ENCODE results near the gene FFAR1. TPM values are rescaled to one million over a fixed set of nuclear protein-coding genes. Genes with fewer than 3 reads are reported as not detected.

FFAR1 gene
- total and polyA plus RNA-seq, 2 of the 8 experiments (the other 6 are each of a cell fraction or from before 2014, with no cell fraction given) = not detected

GRCh38 chr19:35363711-35364425 lies 16.2 kb downstream of the FFAR1 start:
- POLR2A ChIA-PET (ENCODE audit: partially characterized antibody) = interaction anchor here (0.7 kb wide), 1 partner anchor 133 kb away, joined by 3 read pairs; no protein-coding TSS in a partner anchor
- Histone ChIP-seq H3K4me3 (ENCODE audit: extremely low read depth in 1 of 4, insufficient read depth in 2 of 4, low read depth in 3 of 4, low read length in 4 of 4) (no peak overlapping the region), H3K4me2 (ENCODE audit: insufficient read depth in 1 of 2, low read depth in 2 of 2, low read length in 2 of 2) (no peak overlapping the region), H3K27ac (ENCODE audit: low read depth, low read length) (no peak overlapping the region), H3K23me2 (ENCODE audit: low read depth, low read length) (no peaks in the 10 kb centered on the region), H3K9me3 (ENCODE audit: insufficient read depth in 2 of 2, low read depth in 1 of 2, low read length in 1 of 2) (no peaks in the 10 kb centered on the region), H3K4ac (replicated peaks; ENCODE audit: insufficient read length, low read depth, low read length) (no peak overlapping the region), H3K9ac (replicated peaks in 1 of 4; ENCODE audit: extremely low read depth in 1 of 4, low read depth in 3 of 4, low read length in 3 of 4) (no peak overlapping the region), H4K20me1 (replicated peaks in 1 of 2; ENCODE audit: control insufficient read depth in 1 of 2, insufficient read depth in 2 of 2, low read length in 2 of 2) (no peaks in the 10 kb centered on the region), H3K79me2 (ENCODE audit: control insufficient read depth in 1 of 2, insufficient read depth in 2 of 2, low read length in 2 of 2) (no peaks in the 10 kb centered on the region), H3K18ac (ENCODE audit: extremely low read depth, low read length) (no peak overlapping the region), H3K36me3 (ENCODE audit: control insufficient read depth in 2 of 4, insufficient read depth in 4 of 4, low read length in 3 of 4) (no peaks in the 10 kb centered on the region), H3K23ac (ENCODE audit: insufficient read length) (no peak overlapping the region), H4K91ac (replicated peaks; ENCODE audit: insufficient read length, low read length) (no peak overlapping the region), H2BK20ac (ENCODE audit: low read length) (no peak overlapping the region), H3K27me3 (replicated peaks in 1 of 4; ENCODE audit: control insufficient read depth in 3 of 4, extremely low read depth in 1 of 4, insufficient read depth in 3 of 4, low read length in 3 of 4) (no peaks in the 10 kb centered on the region), H2BK5ac (ENCODE audit: low read depth, low read length) (no peak overlapping the region), H3K79me1 (ENCODE audit: low read depth, low read length) (no peaks in the 10 kb centered on the region), H2BK120ac (replicated peaks; ENCODE audit: low read depth, low read length) (no peak overlapping the region), H3K56ac (replicated peaks; ENCODE audit: insufficient read length, low read depth, low read length) (no peak overlapping the region), H2AK5ac (ENCODE audit: low read depth, low read length) (no peak overlapping the region), H2AFZ (ENCODE audit: low read length) (no peak overlapping the region), H3K14ac (ENCODE audit: insufficient read length) (no peak overlapping the region), H4K8ac (ENCODE audit: extremely low read depth, insufficient read depth, low read length) (no peak overlapping the region; the same call in 1 of the 2 replicates), H2BK12ac (ENCODE audit: low read depth, low read length) (no peak overlapping the region), H3K4me1 (replicated peaks in 1 of 4; ENCODE audit: control insufficient read depth in 3 of 4, insufficient read depth in 4 of 4, low read length in 3 of 4) (no peaks in the 10 kb centered on the region), H2BK15ac (ENCODE audit: low read length) (no peak overlapping the region), H4K5ac (ENCODE audit: insufficient read length, low read depth, low read length) (no peak overlapping the region)
- DNase-seq (ENCODE audit: low read depth in 1 of 2, low spot score in 2 of 2) (no peak), FAIRE-seq (no peak)
- no peak for TF ChIP-seq CEBPB (IDR thresholded peaks at IDR 0.05; ENCODE audit: low read depth, low read length)
- no peak for TF ChIP-seq SIN3A (conservative IDR thresholded peaks at IDR 0.05 in 1 of 2, IDR thresholded peaks at IDR 0.05 in 1 of 2; ENCODE audit: low read depth in 1 of 2, low read length in 2 of 2)
- no peak for TF ChIP-seq SAP30 (IDR thresholded peaks at IDR 0.05; ENCODE audit: insufficient read depth, insufficient replicate concordance, low read length)
- TF ChIP-seq TEAD4 (IDR thresholded peaks at IDR 0.05; ENCODE audit: low read depth, low read length) = no peak
- TF ChIP-seq KDM4A (IDR thresholded peaks at IDR 0.05; ENCODE audit: low read depth, low read length, severe bottlenecking) = no peak
- TF ChIP-seq RBBP5 (IDR thresholded peaks at IDR 0.05; ENCODE audit: borderline replicate concordance, low read depth, low read length) = no peak
- TF ChIP-seq MAFK (IDR thresholded peaks at IDR 0.05; ENCODE audit: low read depth, low read length) = no peak
- TF ChIP-seq FOSL1 (IDR thresholded peaks at IDR 0.05; ENCODE audit: insufficient read depth, low read depth, low read length) = no peak
- TF ChIP-seq SP1 (IDR thresholded peaks at IDR 0.05; ENCODE audit: low read depth, low read length) = no peak
- no peak for TF ChIP-seq MAX (IDR thresholded peaks at IDR 0.05)
- CTCF ChIA-PET (ENCODE audit: partially characterized antibody) = interaction anchor here (1.2 kb wide), 1 partner anchor 12 kb away, joined by 3 read pairs; no protein-coding TSS in a partner anchor
- 80% methylated on average over 6 of the region's 19 CpGs; no CpG with 5 or more reads in 1 of the 2 experiments for WGBS, 2 experiments (ENCODE audit: extremely low coverage in 1 of 2, insufficient coverage in 1 of 2, insufficient read length in 1 of 2, insufficient replicate concordance in 2 of 2, low coverage in 1 of 2, low lambda C conversion rate in 2 of 2, missing lambda C conversion rate in 1 of 2)
